Right lobe of liver (tissue), 4 donors: Measurements from ENCODE around the gene C9.

Experiments
- CTCF ChIP-seq, 4 donors: fragments of 200-600 bp in 3 of 4; fragments of 450-650 bp in 1 of 4; IDR thresholded peaks; one replicate each; pipeline versions ENCODE4 v1.5.1 to v1.8.0; 2016 to 2022; ENCODE audit warnings: antibody characterized with exemption in 4 of 4, mild to moderate bottlenecking in 2 of 4
- POLR2A ChIP-seq: fragments of 450-650 bp; IDR thresholded peaks from one replicate; pipeline ENCODE4 v1.6.1; 2017; ENCODE audit warnings: antibody characterized with exemption, mild to moderate bottlenecking
- donor health status: DM: no; HTN: no; CAD: no.
- donor health status: DM: no; HTN: no; CAD: no.
- donor health status: DM: no; HTN: yes; CAD: no.

DNA sequence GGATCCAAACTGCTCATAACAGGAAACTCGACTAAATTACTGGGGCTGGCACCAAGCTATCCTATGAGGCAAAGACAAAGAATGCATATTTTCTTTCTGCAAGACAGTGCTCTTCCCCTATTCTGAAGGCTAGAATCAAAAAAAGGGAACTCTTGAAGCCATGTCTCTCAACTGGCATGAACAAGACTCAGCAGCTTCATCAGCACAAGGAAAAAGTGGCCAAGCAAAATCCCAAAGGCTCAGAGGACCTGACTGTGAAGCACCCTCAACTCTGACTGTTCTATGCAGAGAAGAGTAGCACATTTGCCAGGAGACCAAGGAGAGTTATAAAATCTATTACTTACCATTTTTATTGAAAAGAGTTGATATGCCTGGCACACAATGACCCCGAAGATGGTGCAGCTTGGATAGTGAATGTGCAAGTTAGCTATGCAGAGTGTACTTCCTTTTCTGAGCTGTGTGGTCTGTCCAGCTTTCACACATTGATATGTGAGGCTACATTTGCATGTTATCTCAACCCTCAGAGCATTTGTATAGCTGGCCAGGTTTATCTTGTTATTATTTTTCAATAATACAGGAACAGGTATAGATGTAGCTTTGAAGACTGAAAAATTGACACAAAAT lies 94.0 kb downstream of the C9 start:
- no peak for TF ChIP-seq CTCF (IDR thresholded peaks at IDR 0.05)
- no peak for TF ChIP-seq POLR2A
